Pons (tissue), 1 donor: ENCODE data around the gene ESYT1.
A peak's percentile ranks its signal among the peaks of the same experiment; 100 is the strongest.
"Not testable (repeated sequence)": the region's sequence is repeated elsewhere in the genome, so short reads cannot be mapped to it uniquely, and the experiment has no call there.

Experiments
- DNase-seq: peaks from one replicate; pipeline ENCODE4 v3.0.0-alpha.2; 2016; ENCODE audit warnings: low spot score

The ESYT1 gene

DNA sequence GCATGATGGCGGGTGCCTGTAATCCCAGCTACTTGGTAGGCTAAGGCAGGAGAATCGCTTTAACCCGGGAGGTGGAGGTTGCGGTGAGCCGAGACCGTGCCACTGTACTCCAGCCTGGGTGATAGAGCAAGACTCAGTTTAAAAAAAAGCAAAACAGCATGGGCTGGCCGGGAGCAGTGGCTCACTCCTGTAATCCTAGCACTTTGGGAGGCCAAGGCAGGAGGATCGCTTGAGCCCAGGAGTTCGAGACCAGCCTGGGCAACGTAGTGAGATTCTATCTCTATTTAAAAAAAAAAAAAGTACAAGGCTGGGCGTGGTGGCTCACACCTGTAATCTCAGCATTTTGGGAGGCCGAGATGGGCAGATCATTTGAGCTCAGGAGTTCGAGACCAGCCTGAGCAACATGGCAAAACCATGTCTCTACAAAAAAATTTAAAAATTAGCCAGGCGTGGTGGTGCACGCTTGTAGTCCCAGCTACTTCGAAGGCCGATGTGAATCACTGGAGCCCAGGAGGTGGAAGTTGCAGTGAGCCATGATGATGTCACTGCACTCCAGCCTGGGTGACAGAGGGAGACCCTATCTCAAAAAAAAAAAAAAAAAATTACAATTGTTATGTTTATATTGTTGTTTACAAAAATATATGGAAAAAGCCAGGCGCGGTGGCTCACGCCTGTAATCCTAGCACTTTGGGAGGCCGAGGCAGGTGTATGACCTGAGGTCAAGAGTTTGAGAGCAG, 28.6 kb downstream of the ESYT1 start:
- DNase-seq: not testable (repeated sequence)

DNA sequence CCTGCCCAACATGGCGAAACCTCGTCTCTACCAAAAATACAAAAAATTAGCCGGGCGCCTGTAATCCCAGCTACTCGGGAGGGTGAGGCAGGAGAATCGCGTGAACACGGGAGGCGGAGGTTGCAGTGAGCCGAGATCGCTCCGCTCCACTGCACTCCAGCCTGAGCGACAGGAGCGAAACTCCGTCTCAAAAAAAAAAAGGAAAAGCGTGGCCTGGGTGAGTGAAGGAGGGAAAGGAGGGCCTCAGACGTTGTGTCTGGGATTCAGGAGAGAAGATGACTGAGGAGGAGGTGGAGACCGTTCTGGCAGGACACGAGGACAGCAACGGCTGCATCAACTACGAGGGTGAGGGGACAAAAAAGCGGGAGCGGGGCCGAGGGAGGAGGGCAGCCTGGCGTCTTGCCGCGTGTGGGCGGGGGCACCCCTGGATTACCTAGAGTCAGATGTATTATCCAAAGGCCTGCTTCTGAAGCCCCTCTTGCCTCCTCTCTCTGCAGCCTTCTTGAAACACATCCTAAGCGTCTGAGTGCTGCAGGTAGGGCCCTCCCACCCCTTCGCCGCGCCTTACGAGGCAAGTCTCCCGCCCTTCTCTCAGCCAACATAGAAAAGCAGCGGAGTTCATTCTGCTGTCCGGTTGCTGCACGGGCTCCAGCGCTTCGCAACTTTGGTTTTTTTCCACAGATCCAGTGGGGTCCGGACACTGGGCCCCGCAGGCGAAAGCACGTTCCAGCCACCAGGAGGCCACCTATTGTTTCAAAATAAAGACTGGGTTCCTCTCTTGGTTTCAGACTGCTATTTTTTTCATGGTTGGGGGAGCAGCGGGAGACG, 29.3 kb downstream of the ESYT1 start:
- peak; percentile 51 for DNase-seq

DNA sequence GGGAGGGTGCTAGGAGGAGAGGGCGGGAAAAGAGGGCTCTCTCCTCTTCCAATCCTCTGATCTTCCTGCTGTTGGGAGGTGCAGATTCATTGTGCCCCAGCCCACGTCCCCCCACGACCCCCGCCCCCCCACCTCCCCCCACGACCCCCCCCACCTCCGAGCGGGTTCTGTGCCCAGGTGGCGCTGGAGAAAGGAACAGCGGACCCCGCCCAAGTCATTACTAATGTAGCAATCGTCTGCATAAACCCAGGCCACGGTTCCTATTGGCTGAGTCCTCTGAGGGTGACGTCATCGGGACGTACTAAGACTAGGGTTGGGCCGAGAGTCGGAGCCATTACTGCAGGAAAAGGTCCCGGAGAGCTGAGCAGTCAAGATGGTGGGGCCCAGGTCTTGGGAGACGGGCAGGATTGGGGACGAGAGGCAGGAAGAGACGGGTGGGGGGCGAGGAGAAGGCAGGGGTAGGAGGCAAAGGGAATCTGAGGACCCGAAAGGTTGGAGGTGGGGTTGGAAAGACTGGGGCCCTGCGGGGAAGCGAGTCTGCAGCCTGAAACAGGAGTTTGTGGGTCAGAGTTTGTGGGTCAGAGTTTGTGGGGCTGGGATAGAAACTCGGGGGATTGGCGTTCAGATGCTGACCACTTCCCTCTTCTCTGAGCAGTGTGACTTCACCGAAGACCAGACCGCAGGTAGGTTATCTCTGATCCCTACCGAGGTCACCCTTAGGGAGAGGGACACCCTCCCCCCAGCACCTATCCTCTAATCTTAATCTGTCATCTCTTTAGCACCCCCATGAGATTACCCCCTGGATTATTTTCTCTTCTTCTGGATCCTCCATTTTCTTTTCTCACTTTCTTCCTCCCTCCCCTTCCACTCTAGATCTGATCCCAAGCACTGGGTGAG, 30.2 kb downstream of the ESYT1 start, which contains the start of gene MYL6:
Gene MYL6 (plus strand): TSS at position 331 of the 897 bp plus-strand sequence. CDS start 43 bp downstream, at position 374.
- peak; percentile 99 for DNase-seq

DNA sequence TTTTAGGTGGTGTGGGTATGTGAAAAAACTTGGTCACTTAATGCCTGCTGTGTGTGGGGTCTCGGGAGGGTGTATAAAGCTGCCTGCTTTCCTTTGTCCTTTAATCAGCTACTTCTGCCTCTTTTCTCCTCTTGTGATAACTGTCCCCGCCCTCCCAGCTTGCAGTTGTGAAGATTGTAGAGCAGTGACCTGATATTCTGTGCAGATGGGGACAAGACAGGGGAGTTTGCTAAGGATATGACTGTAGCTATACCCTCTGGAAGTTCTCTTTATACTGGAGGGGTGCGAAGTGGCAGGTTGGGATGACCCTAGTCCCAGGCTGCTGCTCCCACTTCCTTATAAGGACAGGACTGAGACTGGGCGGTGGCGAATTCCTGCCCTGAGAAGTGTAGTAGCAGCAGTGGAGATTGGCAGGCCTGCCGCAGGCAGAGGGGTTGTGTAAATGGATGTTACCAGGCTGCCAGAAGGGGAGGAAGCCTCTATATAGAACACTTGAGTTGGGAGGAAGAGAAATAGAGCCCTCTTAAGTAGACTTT, 30.9 kb downstream of the ESYT1 start:
- DNase-seq: peak; percentile 53

DNA sequence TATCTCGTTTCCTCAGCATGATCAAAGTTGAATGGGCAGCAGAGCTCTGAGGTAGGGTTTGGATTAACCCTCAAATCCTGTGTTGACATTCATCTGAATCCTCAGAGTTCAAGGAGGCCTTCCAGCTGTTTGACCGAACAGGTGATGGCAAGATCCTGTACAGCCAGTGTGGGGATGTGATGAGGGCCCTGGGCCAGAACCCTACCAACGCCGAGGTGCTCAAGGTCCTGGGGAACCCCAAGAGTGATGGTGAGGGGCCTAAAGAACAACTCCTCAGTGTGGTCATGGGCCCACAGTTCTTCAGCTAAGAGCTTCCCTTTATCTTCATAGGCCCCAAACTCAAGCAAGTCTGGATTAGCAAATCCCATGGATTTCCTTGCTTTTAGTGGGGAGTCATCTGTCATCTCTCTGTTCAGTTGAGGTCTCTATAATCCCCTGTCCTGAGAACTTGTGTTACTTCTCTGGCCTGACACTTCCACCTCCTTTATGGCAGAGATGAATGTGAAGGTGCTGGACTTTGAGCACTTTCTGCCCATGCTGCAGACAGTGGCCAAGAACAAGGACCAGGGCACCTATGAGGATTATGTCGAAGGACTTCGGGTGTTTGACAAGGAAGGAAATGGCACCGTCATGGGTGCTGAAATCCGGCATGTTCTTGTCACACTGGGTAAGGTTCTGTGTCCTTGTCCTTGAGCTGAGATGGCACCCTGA, 31.6 kb downstream of the ESYT1 start:
- DNase-seq: no peak

DNA sequence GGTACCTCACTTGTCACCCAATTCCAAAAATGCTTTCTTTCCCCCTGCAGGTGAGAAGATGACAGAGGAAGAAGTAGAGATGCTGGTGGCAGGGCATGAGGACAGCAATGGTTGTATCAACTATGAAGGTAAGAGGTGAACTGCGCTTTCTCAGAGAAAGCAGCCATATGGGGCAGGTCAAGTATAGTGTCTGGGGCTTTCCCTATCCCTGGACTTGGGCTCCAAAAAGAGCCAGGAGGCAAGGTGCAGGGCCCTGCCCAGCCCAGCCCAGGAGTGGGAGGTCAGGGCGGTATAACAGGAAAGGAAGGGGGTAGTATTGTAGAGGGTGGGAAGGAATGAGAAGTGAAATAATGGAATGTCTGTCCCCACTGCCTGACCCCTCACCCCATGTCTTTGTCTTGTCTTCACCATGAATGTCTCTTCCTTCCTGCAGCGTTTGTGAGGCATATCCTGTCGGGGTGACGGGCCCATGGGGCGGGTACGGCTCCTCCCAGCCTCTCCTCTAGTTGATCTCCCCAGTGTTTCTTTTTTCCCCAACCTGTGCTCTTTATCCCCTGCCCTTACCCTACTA, 32.2 kb downstream of the ESYT1 start:
- no peak for DNase-seq

DNA sequence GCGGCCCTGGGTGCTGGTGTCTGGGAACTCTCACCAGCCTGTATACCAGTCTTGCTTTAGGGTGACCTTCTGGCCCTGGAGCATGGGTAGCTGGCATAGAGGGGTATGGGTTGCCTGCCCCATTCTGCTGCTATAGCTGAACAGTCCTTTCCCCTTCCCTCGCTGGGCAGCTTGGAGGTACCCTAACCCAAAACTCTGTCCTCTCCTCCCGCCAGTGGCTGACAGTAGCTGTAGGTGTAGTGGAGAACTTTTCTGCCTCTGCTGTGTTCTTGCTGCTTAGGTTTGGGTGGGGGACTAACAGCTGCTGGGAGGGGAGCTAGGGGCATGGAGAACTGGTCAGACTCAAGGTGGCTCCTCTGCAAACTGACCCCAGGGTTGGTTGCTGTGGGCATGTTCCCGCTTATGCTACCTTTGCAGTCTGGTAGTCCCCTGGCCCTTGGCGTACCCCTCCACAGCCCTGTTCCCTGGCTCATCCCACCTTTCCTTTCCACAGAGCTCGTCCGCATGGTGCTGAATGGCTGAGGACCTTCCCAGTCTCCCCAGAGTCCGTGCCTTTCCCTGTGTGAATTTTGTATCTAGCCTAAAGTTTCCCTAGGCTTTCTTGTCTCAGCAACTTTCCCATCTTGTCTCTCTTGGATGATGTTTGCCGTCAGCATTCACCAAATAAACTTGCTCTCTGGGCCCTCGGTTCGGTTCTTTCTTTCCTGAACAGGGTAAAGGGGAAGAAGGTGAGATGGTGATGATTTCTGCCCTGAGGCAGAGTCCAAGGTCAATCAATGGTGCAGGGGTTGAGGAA, 33.0 kb downstream of the ESYT1 start:
- DNase-seq: no peak

DNA sequence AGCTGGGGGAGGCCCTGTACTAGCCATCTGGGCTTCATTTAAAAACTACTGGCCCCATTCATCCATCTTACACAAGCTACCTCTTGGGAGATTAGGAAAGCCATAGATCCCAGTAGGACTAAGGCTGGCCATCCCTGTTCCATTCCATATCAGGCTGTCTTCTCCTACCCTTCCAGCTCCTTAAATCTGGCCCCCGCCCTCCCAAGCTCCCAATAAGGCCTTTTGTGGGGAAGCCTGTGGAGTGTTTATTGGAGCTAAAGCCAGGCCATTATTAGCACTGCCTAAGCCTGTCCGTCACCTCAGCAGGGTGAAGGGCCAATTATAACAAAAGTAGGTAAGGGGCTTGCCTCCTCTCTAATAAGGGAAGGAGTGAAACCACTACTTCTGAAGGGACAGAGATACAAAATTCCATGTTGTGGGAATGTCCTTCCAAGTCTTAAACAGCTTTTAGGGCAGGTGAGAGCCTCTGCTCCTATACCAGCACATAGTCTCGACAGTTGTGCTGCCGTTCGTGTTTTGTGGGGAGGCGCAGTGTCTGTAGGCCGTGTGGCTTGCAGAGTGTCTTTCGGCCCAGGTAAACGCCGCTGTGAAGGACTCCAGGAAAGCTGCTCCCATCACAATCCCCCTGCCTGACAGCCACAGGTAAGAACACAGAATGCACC, 33.8 kb downstream of the ESYT1 start:
- DNase-seq: no peak

DNA sequence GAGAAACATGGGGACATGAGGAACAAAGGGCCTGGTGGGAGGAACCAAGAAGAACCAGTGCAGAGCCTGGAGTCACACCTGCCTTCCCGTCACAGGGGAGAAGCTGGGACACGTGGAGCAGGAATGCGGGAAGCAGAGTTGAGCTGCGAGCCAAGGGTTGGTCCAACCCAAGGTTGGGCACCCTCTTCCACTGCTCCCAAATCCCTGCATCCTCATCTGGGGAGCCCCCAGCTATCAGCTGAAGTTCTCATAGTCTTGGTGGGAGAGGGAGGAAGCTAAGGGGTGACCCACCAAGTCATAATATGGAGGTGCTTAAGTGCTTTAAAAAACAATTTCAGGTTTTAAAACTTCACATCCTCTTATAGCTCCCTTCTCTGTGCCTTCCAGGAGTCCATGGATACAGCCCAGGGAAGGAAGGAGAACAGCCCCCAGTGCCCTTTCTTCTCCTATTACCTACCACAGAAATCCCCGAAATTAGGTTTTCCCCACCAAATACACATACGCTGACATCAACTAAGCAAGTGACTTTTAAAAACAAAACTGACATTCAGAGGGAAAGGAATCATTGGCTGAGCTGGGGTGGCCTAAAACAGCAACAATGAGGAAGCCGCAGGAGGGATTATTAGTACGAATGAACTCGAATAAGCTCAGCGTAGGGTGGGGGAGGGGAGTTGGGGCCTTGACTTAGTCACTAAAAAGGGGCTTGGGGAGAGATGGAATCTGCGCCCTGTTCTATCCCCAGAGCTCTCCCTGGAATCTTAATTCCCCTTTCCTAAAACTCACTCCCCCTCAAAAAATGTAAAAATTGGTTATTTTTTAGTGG, 34.6 kb downstream of the ESYT1 start:
- no peak for DNase-seq

DNA sequence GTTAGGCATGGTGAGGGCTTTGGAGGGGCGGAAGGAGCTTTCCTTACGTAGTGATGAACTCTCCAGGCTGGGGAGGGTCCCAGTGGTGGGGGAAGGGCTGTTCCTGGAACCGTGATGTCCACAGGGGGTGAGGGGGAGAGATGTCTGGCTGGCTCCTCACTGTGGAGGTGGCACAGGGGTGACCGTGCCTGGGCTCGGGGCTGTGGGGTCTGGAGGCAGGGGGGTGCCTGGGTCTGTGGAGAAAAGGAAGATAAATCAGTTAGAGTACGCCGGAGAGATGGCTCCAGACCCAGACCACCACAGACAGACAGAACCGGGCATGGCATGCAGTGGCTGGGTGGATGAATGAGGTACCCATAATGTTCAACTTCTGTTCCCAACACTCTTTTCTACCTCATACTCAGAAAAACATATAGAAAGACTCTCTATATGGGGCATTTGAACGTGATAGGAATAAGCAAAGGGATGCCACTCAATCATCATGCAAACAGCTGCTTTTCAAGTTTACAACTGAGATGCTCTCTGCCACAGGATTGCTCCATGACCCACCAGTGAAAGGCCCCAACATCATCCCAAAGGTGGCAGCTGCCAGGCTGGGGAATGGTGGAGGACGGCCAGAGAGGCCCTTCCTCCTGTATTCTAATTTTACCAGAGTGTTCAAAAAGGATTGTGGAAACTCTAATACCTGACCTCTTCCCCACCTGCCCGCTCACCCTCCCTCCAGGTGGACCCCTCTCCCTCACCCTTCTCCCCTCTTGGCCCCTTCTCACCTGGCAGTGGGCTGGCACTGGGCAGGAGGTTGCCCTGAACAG, 35.7 kb downstream of the ESYT1 start:
- DNase-seq: no peak

DNA sequence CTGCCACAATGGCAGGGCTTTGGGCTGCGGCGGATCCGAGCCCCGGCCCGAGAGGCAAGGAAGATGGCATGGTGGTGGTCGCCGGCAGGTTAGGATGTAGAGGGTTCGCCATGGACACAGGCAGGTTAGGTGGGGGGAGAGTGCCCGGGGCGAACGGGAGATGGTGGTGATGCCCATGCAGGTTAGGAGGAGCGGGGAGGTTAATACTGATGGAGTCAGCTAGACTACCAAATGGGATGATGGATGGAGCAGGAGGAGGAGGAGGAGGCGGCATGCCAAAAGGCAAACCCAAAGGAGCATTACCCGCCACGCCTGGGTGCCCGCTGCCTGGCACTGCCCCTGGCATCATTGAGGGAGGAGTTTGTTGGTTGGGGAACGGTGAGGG, 36.3 kb downstream of the ESYT1 start:
- DNase-seq: no peak

DNA sequence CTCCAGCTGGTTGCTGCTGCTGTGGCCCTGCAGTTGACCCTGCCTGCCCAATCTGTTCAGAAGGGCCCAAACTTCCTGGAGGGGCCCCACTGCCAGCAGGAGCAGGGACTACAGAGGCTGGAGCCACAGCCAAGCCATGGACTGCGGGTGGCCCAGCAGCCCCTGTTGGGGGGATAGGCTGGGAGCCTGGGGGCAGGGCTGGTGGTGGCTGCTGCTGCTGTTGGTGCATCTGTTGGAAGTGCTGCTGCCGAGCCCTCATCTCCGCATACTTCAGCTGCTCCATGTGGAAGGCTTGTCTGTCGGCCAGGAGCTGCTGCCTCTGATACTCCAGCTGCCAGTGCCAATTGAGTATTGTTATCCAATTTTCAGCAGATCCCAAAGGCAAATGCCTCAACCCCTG, 37.3 kb downstream of the ESYT1 start:
- no peak for DNase-seq

DNA sequence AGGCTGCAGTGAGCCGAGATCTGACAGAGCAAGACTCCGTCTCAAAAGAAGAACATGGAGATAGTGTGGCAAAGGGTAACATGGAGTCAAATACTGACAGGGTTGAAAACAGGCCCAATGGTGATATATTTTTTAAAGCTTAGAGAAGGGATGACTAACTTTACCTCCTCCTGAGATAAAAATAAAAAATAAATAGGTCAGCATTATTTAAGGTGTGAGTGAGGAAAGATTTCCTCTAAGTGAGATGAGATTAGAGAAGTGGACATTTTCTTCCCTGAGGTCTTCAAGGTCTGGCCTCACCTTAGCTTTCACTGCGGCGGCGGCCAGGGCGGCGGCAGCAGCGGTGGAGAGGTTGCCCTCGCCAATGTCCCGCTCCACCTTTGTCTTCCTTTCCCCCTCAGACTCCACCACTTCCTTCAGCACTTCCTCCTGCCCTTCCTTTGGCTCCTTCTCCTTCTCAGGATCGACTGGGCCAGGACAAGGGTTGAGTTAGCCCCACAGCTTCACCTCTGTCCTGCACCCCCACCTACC, 41.2 kb downstream of the ESYT1 start:
- DNase-seq: no peak

DNA sequence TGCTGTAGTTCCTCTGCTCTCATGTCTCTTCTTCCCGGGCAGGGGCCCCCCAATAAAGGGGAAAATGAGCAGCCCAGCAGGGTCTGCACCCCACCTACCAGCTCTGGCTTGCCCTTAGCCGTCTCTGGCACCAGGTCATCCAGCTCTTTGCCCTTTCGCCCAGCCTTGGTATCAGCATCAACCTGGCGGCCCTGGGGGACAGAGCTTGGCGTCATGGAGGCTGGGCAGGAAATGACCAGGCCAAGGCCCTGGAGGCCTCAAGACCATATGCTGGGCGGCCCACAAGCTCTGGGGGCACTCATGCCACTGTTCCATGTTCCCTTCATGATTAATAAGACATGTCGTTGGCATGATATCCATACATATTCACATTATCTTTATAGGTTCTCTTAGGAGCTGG, 44.8 kb downstream of the ESYT1 start:
- DNase-seq: no peak

DNA sequence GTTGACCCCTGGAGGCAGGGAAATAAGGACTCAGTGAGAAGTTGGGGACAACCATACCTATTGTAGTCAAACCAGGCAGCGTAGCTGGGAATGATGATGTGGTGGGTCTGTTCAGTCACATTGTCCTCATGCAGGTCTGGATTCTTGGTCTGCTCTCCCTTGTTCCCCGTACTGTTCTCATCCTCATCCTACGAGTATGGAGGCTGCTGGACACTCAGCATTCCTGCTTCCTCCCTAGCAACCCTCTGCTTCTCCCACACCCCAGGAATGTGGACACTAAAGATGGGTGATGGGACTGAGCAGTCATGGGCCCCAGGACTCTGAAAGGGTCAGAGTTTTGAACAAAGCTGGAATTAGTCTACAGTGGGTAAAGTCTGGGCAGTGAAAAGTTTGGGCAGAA, 50.3 kb downstream of the ESYT1 start:
- no peak for DNase-seq

DNA sequence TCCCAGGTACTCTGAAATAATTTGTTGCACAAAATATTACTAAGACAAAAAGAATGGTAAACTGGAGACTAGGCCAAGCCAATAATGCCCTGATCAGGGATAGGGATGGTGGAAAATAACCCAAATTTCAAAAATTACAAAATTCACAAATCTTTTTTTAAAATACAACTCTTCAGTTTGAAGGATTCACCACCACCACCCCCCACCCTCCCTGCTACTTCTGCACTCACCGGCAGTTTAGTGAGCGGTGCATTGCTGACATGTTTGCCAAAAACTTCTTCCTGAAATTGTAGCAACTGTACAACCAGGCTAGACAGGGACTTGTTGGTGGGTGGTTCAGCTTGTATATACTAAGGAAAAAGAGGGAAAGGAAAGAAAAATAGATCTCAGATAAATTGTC, 58.9 kb downstream of the ESYT1 start:
- no peak for DNase-seq

DNA sequence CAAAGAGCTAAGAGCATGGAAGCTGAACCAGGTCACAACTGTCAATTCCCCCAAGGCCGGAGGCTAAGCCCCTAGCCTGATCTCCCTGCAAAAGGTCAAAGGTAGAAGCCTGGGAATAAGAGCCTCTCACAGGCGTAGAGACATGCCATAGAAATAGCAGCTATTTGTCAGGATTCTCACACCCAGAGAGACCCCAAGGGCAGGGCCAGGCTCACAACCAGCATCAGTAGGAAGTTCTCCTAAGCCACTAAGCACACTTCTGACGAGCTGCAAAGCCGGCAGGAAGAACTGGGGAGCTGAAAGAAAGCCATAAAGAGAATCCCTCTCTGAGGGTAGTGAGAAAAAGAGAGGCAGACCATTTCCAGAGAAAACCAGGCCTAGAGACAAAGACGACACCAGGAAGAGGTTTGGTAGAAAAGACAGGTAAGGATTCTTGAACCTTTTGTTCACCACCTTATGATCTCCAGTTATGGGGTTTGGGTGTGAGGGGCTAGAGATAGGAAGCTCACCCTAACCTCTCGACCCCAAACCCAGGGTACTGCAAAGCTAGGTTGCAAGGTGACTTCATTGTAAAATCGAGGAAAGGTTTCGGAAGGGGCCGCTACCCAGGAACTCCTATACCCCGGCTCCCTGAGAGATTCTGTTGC, 60.2 kb downstream of the ESYT1 start:
- DNase-seq: no peak
